KG1 (cell line): Measurements from ENCODE around the gene PPARD.
"Not testable (repeated sequence)": the region's sequence is repeated elsewhere in the genome, so short reads cannot be mapped to it uniquely, and the experiment has no call there.

Experiments used
- DNase-seq: peaks from one replicate; lab custom pipeline; 2025; lab: John Stamatoyannopoulos, UW

The PPARD gene

GRCh38 chr6:35312076-35312800, 30.1 kb upstream of the PPARD start:
- DNase-seq = no peak

GRCh38 chr6:35312807-35313206, 29.6 kb upstream of the PPARD start:
- no peak for DNase-seq

GRCh38 chr6:35317483-35318195, 24.7 kb upstream of the PPARD start:
- no peak for DNase-seq

GRCh38 chr6:35318196-35319171, 23.9 kb upstream of the PPARD start:
- no peak for DNase-seq

- no peak for DNase-seq
These were observed 22.9 kb upstream of the PPARD start for GRCh38 chr6:35319346-35320030.

GRCh38 chr6:35320031-35320410, 22.3 kb upstream of the PPARD start:
- no peak for DNase-seq

- DNase-seq = no peak
These were observed 21.3 kb upstream of the PPARD start for GRCh38 chr6:35321091-35321490.

- DNase-seq = peak; percentile 35
These were observed 14.9 kb upstream of the PPARD start for GRCh38 chr6:35327349-35328027.

- DNase-seq = no peak
These were observed 14.1 kb upstream of the PPARD start for GRCh38 chr6:35328108-35328723.

GRCh38 chr6:35328965-35329364, 13.4 kb upstream of the PPARD start:
- not testable (repeated sequence) for DNase-seq

- DNase-seq = no peak
These were observed 11.7 kb upstream of the PPARD start for GRCh38 chr6:35330541-35331119.

- not testable (repeated sequence) for DNase-seq
These were observed 10.1 kb upstream of the PPARD start for GRCh38 chr6:35332074-35332887.

- DNase-seq = no peak
These were observed 801 bp upstream of the PPARD start for GRCh38 chr6:35341557-35341956.

- no peak for DNase-seq
These were observed 905 bp downstream of the PPARD start for GRCh38 chr6:35343092-35343834.

GRCh38 chr6:35343835-35344550, 1.6 kb downstream of the PPARD start:
- DNase-seq = no peak

GRCh38 chr6:35351422-35351821, 9.1 kb downstream of the PPARD start:
- no peak for DNase-seq

GRCh38 chr6:35352735-35353134, 10.4 kb downstream of the PPARD start:
- no peak for DNase-seq
